ENCODE data around the gene PRKCZ. TPM values are rescaled to one million over a fixed set of nuclear protein-coding genes. Genes with fewer than 3 reads are reported as not detected.

The PRKCZ gene
- total and polyA plus RNA-seq, 2 experiments from 2014 or later, result 26.2 to 36.9 TPM

DNA sequence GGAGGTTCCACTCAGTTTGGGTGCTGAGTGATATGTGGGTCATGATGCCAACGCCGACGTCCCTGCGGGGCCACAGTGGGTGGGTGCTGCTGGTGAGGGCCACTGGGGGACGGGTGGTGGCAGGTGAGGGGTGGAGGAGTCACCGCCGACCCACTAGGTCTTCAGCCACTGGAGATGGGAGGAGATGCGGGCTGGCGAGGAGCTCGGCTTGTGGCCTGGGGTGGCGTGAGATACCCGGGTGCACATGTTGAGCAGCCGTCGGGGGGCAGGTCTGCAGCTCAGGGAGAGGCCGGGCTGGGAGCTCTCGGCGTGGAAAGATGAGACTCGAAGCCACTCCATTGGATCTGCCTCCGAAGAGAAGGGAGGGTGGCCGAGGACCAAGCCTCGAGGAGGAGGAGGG is 103.8 kb downstream of the PRKCZ start (continued):
- TF ChIP-seq, protein P1, sequence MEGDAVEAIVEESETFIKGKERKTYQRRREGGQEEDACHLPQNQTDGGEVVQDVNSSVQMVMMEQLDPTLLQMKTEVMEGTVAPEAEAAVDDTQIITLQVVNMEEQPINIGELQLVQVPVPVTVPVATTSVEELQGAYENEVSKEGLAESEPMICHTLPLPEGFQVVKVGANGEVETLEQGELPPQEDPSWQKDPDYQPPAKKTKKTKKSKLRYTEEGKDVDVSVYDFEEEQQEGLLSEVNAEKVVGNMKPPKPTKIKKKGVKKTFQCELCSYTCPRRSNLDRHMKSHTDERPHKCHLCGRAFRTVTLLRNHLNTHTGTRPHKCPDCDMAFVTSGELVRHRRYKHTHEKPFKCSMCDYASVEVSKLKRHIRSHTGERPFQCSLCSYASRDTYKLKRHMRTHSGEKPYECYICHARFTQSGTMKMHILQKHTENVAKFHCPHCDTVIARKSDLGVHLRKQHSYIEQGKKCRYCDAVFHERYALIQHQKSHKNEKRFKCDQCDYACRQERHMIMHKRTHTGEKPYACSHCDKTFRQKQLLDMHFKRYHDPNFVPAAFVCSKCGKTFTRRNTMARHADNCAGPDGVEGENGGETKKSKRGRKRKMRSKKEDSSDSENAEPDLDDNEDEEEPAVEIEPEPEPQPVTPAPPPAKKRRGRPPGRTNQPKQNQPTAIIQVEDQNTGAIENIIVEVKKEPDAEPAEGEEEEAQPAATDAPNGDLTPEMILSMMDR (conservative IDR thresholded peaks at IDR 0.05; ENCODE audit: low read depth in 2 of 2), result no peak
- no peak for TF ChIP-seq STAT1 (IDR thresholded peaks at IDR 0.05; ENCODE audit: unreplicated experiment)
- no peak for TF ChIP-seq ZNF114 (CRISPR knock-in tag; IDR thresholded peaks at IDR 0.05)

DNA sequence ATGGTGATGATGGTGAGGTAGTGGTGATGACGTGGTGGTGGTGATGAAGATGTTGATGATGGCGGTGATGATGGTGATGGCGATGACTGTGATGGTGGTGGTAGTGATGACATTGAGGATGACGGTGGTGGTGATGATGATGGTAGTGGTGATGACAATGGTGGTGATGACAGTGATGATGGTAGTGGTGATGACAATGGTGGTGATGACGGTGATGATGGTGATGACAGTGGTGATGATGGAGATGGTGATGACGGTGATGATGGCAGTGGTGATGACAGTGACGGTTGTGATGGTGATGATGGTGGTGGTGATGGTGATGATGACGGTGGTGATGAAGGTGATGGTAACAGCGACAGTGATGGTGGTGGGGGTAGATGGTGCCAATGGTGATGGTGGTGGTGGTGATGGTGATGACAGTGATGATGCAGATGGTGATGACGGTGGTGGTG is 105.0 kb downstream of the PRKCZ start:
- H3K4me1 Mint-ChIP-seq, result no peaks in the 10 kb centered on the region
- peaks cover 39% of the 10 kb centered on the region for H3K36me3 Mint-ChIP-seq (ENCODE audit: low read depth)
- TF ChIP-seq ZNF331 (CRISPR knock-in tag; IDR thresholded peaks at IDR 0.05; ENCODE audit: low read depth) (no peak), POLR2AphosphoS5 (IDR thresholded peaks at IDR 0.05; ENCODE audit: low read depth) (no peak), JUNB (IDR thresholded peaks at IDR 0.05; ENCODE audit: unreplicated experiment) (no peak), EZH2phosphoT487 (IDR thresholded peaks at IDR 0.05; ENCODE audit: unreplicated experiment) (no peak)
- TF ChIP-seq, protein P1 (conservative IDR thresholded peaks at IDR 0.05; ENCODE audit: low read depth in 2 of 2), result no peak
- Histone ChIP-seq H4K20me1 (replicated peaks; ENCODE audit: insufficient read depth) (no peaks in the 10 kb centered on the region; the same call in 1 of the 2 replicates), H3K79me2 (replicated peaks; ENCODE audit: insufficient read depth) (peaks cover 6% of the 10 kb centered on the region; the same call in 1 of the 2 replicates), H3K9me2 (ENCODE audit: insufficient read depth) (peaks cover 10% of the 10 kb centered on the region; the same call in 1 of the 2 replicates), H3K4me3 (no peak overlapping the region), H3K27me3 (ENCODE audit: insufficient read depth) (no peaks in the 10 kb centered on the region), H3K4me2 (no peak overlapping the region), H3K36me3 (ENCODE audit: insufficient read depth) (no peaks in the 10 kb centered on the region; the same call in 1 of the 2 replicates), H3F3A (replicated peaks; ENCODE audit: low read depth) (no peaks in the 10 kb centered on the region), H3K4me1 (ENCODE audit: insufficient read depth) (no peaks in the 10 kb centered on the region), H3K27ac (ENCODE audit: low read depth) (no peak overlapping the region), H2AFZ (no peak overlapping the region)
- ATAC-seq, result no peak
- H3K4me3 Mint-ChIP-seq, result no peak overlapping the region; the same call in 2 of the 3 replicates
- no peak for DNase-seq (ENCODE audit: low spot score)
- H3K9me3 Mint-ChIP-seq, result no peaks in the 10 kb centered on the region; the same call in 2 of the 3 replicates
- H3K27ac Mint-ChIP-seq, result no peak overlapping the region
- H3K27me3 Mint-ChIP-seq (ENCODE audit: insufficient read depth, low read depth, poor library complexity), result peaks cover 3% of the 10 kb centered on the region

DNA sequence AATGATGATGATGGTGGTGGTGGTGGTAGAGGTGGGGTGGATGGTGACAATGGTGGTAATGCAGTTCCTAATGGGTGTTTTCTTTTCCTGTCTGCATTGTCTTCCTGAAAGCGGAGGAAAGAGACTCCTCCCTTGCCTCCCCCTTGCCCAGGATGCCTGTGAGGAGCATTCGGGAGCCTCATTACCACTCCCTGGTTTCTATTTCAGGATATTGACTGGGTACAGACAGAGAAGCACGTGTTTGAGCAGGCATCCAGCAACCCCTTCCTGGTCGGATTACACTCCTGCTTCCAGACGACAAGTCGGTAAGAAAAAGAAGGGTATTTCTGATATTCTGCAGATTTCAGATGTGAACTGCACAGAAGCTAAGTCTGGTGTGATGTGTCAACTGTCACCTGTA is 105.6 kb downstream of the PRKCZ start:
- Histone ChIP-seq H3K27ac (ENCODE audit: low read depth) (no peak overlapping the region), H3F3A (replicated peaks; ENCODE audit: low read depth) (no peaks in the 10 kb centered on the region), H3K4me1 (ENCODE audit: insufficient read depth) (no peaks in the 10 kb centered on the region), H3K4me2 (no peak overlapping the region), H3K9me2 (ENCODE audit: insufficient read depth) (peaks cover 10% of the 10 kb centered on the region; the same call in 1 of the 2 replicates), H4K20me1 (replicated peaks; ENCODE audit: insufficient read depth) (no peaks in the 10 kb centered on the region; the same call in 1 of the 2 replicates), H3K4me3 (no peak overlapping the region), H3K36me3 (ENCODE audit: insufficient read depth) (no peaks in the 10 kb centered on the region; the same call in 1 of the 2 replicates), H2AFZ (no peak overlapping the region), H3K27me3 (ENCODE audit: insufficient read depth) (no peaks in the 10 kb centered on the region), H3K79me2 (replicated peaks; ENCODE audit: insufficient read depth) (peaks cover 6% of the 10 kb centered on the region; the same call in 1 of the 2 replicates)
- Mint-ChIP-seq H3K9me3 (no peaks in the 10 kb centered on the region; the same call in 2 of the 3 replicates), H3K27me3 (ENCODE audit: insufficient read depth, low read depth, poor library complexity) (peaks cover 1% of the 10 kb centered on the region), H3K27ac (no peak overlapping the region), H3K4me1 (no peaks in the 10 kb centered on the region), H3K36me3 (ENCODE audit: low read depth) (peaks cover 36% of the 10 kb centered on the region), H3K4me3 (no peak overlapping the region)
- TF ChIP-seq JUNB (IDR thresholded peaks at IDR 0.05; ENCODE audit: unreplicated experiment) (no peak), EZH2 (IDR thresholded peaks at IDR 0.05; ENCODE audit: low read depth, unreplicated experiment) (no peak)
- DNase-seq (ENCODE audit: low spot score) (no peak), ATAC-seq (no peak)
